Upper lobe of left lung (tissue), 4 donors: ENCODE results near the gene DGKK.

Source experiments
- POLR2A ChIP-seq, 4 donors: fragments of 450-650 bp; IDR thresholded peaks; one replicate each; pipeline ENCODE4 v1.5.1; 2016 to 2017; ENCODE audit warnings: antibody characterized with exemption in 4 of 4, mild to moderate bottlenecking in 2 of 4
- POLR2AphosphoS5 ChIP-seq, 2 donors: sonication (generic); formaldehyde crosslinking; IDR thresholded peaks; one replicate each; pipeline ENCODE4 v1.5.1; 2017; ENCODE audit warnings: antibody characterized with exemption in 2 of 2
- TF ChIP-seq, protein P1 (sequence below), 6 experiments: fragments of 450-650 bp in 4 of 6; fragments of 200-600 bp in 2 of 6; sonication (generic) in 2 of 6; IDR thresholded peaks; one replicate each; pipeline ENCODE4 v1.5.1; 2016 to 2019; ENCODE audit warnings: antibody characterized with exemption in 6 of 6

GRCh38 chrX:50381729-50382415, 88.8 kb downstream of the DGKK start:
- TF ChIP-seq, protein P1, sequence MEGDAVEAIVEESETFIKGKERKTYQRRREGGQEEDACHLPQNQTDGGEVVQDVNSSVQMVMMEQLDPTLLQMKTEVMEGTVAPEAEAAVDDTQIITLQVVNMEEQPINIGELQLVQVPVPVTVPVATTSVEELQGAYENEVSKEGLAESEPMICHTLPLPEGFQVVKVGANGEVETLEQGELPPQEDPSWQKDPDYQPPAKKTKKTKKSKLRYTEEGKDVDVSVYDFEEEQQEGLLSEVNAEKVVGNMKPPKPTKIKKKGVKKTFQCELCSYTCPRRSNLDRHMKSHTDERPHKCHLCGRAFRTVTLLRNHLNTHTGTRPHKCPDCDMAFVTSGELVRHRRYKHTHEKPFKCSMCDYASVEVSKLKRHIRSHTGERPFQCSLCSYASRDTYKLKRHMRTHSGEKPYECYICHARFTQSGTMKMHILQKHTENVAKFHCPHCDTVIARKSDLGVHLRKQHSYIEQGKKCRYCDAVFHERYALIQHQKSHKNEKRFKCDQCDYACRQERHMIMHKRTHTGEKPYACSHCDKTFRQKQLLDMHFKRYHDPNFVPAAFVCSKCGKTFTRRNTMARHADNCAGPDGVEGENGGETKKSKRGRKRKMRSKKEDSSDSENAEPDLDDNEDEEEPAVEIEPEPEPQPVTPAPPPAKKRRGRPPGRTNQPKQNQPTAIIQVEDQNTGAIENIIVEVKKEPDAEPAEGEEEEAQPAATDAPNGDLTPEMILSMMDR (IDR thresholded peaks at IDR 0.05), result no peak
- no peak for TF ChIP-seq POLR2AphosphoS5 (IDR thresholded peaks at IDR 0.05)
- TF ChIP-seq POLR2A (IDR thresholded peaks at IDR 0.05), result no peak
